Cerebellar nuclear complex (tissue), 1 donor: ENCODE measurements around the gene AMIGO2.
"Not testable (repeated sequence)": the region's sequence is repeated elsewhere in the genome, so short reads cannot be mapped to it uniquely, and the experiment has no call there.

Experiments
- DNase-seq, 2 experiments: peaks; one replicate each; lab custom pipeline; 2025; lab: John Stamatoyannopoulos, UW

The AMIGO2 gene, protein sequence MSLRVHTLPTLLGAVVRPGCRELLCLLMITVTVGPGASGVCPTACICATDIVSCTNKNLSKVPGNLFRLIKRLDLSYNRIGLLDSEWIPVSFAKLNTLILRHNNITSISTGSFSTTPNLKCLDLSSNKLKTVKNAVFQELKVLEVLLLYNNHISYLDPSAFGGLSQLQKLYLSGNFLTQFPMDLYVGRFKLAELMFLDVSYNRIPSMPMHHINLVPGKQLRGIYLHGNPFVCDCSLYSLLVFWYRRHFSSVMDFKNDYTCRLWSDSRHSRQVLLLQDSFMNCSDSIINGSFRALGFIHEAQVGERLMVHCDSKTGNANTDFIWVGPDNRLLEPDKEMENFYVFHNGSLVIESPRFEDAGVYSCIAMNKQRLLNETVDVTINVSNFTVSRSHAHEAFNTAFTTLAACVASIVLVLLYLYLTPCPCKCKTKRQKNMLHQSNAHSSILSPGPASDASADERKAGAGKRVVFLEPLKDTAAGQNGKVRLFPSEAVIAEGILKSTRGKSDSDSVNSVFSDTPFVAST

DNA sequence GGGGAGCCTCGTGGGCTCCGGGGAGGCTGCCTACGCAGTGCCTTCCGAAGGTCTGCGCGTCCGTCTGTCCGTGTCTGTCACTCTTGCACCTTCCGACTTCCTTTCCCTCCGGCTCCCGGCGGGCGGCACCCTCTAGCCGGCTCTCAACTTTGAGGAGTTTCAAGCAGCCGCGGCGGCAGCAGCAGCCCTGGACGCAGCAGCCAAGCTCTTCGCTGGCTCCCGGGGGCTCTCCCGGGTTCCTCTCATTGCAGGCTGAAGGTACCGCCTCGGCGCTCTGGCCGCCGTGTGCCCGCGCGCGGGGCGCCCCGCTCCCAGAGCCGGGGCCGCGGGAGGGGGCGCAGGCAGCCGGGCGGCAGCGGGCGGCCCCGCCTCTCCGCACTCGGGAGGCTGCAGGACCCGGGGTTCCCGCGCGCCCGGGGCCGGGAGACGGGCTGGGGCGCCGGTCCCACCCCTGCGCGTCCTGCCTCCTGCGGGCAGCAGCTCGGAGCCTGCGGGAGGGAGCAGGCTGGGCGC is at the start of gene AMIGO2, which contains the start of gene PCED1B:
Gene AMIGO2, minus strand, starts transcription at position 492 of the 513 bp plus-strand sequence. CDS start 957 bp downstream, outside the sequence.
Gene PCED1B, plus strand, starts transcription at position 154 of the 513 bp plus-strand sequence. CDS start 155,443 bp downstream, outside the sequence.
- no peak for DNase-seq

DNA sequence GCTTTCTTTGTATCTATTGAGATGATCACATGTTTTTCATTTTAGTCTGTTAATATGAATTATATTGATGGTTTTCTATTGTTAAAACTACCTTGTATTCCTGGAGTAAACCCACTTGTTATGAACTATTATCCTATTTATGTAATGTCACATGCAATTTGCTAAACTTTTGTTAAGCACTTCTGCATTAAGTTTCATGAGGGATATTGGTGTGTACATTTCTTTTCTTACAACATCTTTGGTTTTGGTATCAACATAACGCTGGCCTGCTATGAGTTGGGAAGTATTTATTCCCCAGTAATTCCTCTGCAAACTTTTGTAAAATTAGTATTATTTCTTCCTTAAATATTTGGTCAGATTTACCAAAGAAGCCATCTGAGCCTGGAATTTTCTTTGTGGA is 46.5 kb upstream of the AMIGO2 start:
- DNase-seq, result no peak

GRCh38 chr12:47124451-47124850 is 44.7 kb upstream of the AMIGO2 start:
- DNase-seq, result no peak

- DNase-seq, result no peak
These were observed 44.0 kb upstream of the AMIGO2 start for GRCh38 chr12:47123730-47124129.

GRCh38 chr12:47122602-47123001 is 42.8 kb upstream of the AMIGO2 start:
- DNase-seq, result no peak

- DNase-seq, result no peak
These were observed 41.4 kb upstream of the AMIGO2 start for GRCh38 chr12:47121146-47121545.

- DNase-seq, result no peak
These were observed 41.0 kb upstream of the AMIGO2 start for GRCh38 chr12:47120736-47121135.

DNA sequence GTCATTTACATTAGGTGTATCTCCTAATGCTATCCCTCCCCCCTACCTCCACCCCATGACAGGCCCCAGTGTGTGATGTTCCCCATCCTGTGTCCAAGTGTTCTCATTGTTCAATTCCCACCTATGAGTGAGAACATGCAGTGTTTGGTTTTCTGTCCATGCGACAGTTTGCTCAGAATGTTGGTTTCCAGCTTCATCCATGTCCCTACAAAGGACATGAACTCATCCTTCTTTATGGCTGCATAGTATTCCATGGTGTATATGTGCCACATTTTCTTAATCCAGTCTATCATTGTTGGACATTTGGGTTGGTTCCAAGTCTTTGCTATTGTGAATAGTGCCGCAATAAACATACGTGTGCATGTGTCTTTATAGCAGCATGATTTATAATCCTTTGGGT is 37.5 kb upstream of the AMIGO2 start:
- DNase-seq, result not testable (repeated sequence)

- DNase-seq, result no peak
These were observed 34.7 kb upstream of the AMIGO2 start for GRCh38 chr12:47114481-47114892.

DNA sequence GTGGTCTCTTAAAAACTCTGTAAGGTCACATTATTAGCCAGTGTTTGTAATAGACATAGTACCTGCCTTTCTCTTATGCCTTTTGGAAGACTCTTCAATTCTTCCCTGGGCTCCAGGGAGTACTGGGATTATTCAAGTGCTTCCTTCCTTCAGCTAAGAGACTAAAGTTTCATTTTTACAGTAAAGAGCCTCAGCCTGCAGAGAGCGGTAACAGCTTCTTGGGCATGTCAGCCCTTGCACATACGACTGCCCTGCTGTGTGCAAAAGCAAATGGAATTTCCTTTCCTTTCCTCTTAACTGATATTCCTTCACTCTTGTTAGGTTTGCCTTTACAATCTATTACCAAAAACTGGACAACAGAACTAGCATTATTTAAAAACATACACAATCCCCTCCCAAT is 32.9 kb upstream of the AMIGO2 start:
- no peak for DNase-seq

DNA sequence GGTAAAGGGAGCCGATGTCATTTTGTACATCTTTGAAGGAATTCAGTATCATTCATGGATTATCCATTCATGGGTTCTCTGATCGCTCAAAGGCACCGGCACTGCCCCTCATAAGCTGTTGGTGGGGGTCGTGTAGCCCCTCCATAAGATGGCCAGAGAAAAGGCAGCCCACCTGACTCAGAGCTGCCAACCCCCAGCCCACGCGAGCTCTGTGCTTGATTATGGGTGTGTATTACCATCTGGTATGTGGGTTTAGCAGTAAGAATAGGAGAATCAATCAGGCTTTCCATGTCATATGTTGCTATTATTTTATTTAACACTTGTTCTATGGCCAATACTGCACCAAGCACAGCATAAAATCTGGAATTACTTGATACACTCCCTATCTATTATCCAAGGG is 32.1 kb upstream of the AMIGO2 start:
- DNase-seq, result no peak

- no peak for DNase-seq
These were observed 31.6 kb upstream of the AMIGO2 start for GRCh38 chr12:47111392-47111778.

DNA sequence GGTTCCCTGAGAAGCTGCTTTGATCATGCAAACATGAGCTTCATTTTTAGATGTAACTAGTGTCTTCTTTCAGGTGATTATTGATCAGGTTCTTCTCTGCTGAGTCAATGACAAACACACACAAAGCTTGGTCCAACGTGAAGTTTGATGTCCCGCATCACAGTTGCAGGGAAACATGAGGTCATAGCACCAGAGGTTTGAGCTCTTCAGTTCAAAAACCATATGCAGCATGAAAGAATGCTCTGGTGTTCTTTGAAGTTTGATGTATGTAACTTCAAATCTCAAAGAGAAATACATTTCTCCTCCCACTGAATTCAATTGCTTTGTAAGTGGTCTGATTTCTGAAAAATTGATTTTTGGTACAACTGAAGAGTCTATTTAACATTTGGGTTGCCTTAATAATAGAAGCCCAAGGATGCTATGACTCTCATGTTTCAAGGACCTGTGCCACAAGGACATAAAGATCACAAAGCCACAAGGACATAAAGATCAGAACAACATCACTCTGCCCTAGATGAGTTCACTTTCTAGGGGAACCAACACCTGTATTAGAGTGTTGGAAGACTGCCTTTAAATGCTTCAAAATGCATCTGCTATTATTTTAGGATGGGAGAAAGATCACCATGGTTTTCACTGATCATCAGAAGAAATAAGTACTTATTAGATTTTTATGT is 31.1 kb upstream of the AMIGO2 start:
- DNase-seq, result no peak

- DNase-seq, result no peak
These were observed 30.3 kb upstream of the AMIGO2 start for GRCh38 chr12:47110011-47110541.

DNA sequence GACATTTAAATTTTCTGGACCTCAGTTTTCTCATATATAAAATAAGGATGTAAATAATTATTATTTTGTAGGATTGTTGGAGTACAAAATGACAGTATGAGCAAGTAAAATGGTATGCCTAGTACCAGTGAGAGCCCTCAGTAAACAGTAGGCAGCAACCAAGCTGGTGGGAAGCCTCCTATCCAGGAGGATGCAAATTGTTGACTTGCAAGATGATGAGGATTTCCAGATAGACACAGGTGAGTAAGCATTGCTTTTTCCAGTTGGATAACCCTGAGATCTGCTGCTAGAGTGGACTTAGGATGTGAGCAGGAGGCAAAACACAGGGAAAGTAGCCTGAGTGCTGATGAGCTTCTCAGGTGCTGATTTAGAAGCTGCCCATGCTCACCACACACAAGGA is 28.2 kb upstream of the AMIGO2 start:
- DNase-seq, result no peak

- no peak for DNase-seq
These were observed 27.7 kb upstream of the AMIGO2 start for GRCh38 chr12:47107446-47107845.

GRCh38 chr12:47105914-47106674 is 26.3 kb upstream of the AMIGO2 start:
- DNase-seq, result no peak

DNA sequence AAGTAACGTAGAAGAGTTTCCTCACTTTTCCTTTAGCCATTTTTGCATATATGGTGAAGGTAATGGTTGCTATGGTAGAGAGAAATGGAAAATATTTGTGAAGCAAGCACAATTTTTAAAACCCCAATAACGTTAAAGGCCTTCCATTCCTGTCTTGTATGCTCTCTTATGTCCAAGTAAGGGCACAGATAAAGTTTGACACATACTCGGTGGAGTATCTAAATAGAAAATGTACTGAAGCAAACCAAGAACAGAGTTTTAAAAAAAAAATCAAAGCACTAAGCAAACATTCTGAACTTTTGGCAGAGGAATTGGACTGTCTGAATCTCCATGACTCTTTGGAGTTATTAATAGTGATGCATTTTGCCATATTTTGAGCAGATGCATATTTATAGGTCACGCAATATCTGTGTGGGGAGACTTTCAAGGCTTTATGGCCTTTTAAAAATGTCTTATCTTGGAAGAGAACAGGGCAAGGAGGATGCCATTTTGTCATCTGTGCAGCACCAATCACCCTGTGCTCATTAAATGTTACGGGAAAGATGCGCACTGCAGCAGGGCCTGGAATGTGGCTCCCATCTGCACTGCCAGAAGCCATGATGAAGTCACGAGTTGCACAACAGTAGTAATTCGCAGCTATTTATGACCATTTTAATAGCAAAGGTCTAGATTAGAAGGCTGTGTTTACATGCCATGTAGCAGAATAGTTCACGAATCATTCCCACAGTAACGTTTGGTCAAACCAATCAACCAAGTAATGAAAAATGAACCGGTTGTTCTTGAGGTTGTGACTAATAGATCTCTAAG is 23.3 kb upstream of the AMIGO2 start:
- DNase-seq, result no peak

DNA sequence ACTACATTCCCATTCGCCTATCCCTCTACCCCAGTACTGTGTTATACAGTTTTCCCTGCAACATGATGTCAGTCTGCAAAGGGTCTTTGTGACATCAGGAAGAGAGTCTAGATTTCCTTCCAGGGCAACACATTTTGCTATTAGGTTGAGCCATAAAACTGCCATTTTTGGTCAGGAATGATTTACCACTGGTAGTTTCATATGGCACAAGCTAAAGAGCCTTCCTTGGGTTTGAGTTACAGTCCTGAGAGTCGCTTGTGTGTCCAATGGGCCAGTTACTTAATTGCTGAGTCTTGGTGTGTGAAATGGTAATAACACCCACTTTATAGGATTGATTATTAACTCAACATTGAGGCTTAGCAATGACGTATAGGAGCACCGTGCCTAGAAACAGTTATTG is 22.6 kb upstream of the AMIGO2 start:
- no peak for DNase-seq

GRCh38 chr12:47100160-47100559 is 20.4 kb upstream of the AMIGO2 start:
- no peak for DNase-seq

- no peak for DNase-seq
These were observed 19.9 kb upstream of the AMIGO2 start for GRCh38 chr12:47099610-47100009.
